Heart left ventricle (tissue), 16 donors: ENCODE measurements around the gene MSI2. TPM values are rescaled to one million over a fixed set of nuclear protein-coding genes. Genes with fewer than 3 reads are reported as not detected.

Experiments used
- ATAC-seq, 4 donors: fragments of 200-7000 bp; cut with Tn5 transposase; one replicate each; pipeline ENCODE4 v1.9.1; 2020 to 2022; ENCODE audit warnings: moderate library complexity in 4 of 4, mild to moderate bottlenecking in 3 of 4, moderate number of reproducible peaks in 1 of 4
- DNase-seq, 5 donors: peaks; one replicate each; pipeline ENCODE4 v3.0.0-alpha.2; 2020
- H3K27ac ChIP-seq, 12 donors: fragments of 200-600 bp; sonication (generic) in 4 of 12; one replicate each; pipeline versions ENCODE4 v1.5.0 to v1.8.0; 2016 to 2022; ENCODE audit warnings: mild to moderate bottlenecking in 2 of 12
- H3K27me3 ChIP-seq, 9 donors: fragments of 200-600 bp; sonication (generic) in 2 of 9; one replicate each; pipeline versions ENCODE4 v1.5.1 to v1.8.0; 2016 to 2022; ENCODE audit warnings: mild to moderate bottlenecking in 3 of 9
- H3K36me3 ChIP-seq, 9 donors: fragments of 200-600 bp; sonication (generic) in 2 of 9; one replicate each; pipeline versions ENCODE4 v1.5.0 to v1.8.0; 2018 to 2022; ENCODE audit warnings: mild to moderate bottlenecking in 2 of 9
- H3K4me1 ChIP-seq, 12 donors: fragments of 200-600 bp; sonication (generic) in 4 of 12; one replicate each; pipeline versions ENCODE4 v1.5.0 to v1.8.0; 2016 to 2022; ENCODE audit warnings: mild to moderate bottlenecking in 3 of 12
- H3K4me3 ChIP-seq, 12 donors: fragments of 200-600 bp; sonication (generic) in 4 of 12; one replicate each; pipeline versions ENCODE4 v1.5.0 to v1.8.0; 2017 to 2022; ENCODE audit warnings: mild to moderate bottlenecking in 9 of 12, moderate library complexity in 4 of 12
- H3K9me3 ChIP-seq, 12 donors: fragments of 200-600 bp; sonication (generic) in 4 of 12; one replicate each; pipeline versions ENCODE4 v1.5.0 to v1.8.0; 2016 to 2022; ENCODE audit warnings: mild to moderate bottlenecking in 1 of 12
- CTCF ChIP-seq, 12 donors: fragments of 200-600 bp; sonication (generic) in 4 of 12; IDR thresholded peaks; one replicate each; pipeline versions ENCODE4 v1.5.0 to v1.8.0; 2018 to 2022; ENCODE audit warnings: antibody characterized with exemption in 12 of 12, mild to moderate bottlenecking in 5 of 12
- POLR2A ChIP-seq, 2 donors: fragments of 450-650 bp; IDR thresholded peaks; one replicate each; pipeline ENCODE4 v1.6.1; 2017; ENCODE audit warnings: antibody characterized with exemption in 2 of 2, mild to moderate bottlenecking in 2 of 2, moderate library complexity in 2 of 2
- WGBS, 4 donors: extraction: QIAGEN DNeasy Blood & Tissue Kit in 2 of 4; methylation state at CpG; one replicate each; pipeline versions ENCODE4 v1.1.5 to v1.1.7; 2013 to 2018; 5-methylcytosine and 5-hydroxymethylcytosine counted together
- intact Hi-C, 10 donors: fragments of 100-400 bp; cut with DNase I; formaldehyde crosslinking; loops; one replicate each; pipeline versions ENCODE4 v1.11.1 to v1.14.2; 2022
- polyA plus RNA-seq, 2 donors: library from polyadenylated mRNA; stranded (reverse); fragments of 200-250 nt; gene quantifications; one replicate each; pipeline ENCODE4 v1.2.3, GENCODE V29; 2013
- total RNA-seq, 9 donors: library from RNA; depleted of rRNA in 2 of 9; stranded (reverse); fragments of >200 nt in 2 of 9; fragmentation: NEBNext Ultra II Directional in 3 of 9; extraction: Animal tissue kit (Norgen Biotek cat#: 25700) in 3 of 9; gene quantifications; one replicate each; pipeline versions ENCODE4 v1.1.0 to v1.2.4, GENCODE V29; 2016 to 2023
- donor health status: ischemic (EF 13 %, LVEDD 7.1; RV severe dilation, severe dysfunction).
- donor health status: healthy with polysubstance abuse.
- donor health status: DM: no; HTN: yes; CAD: no.
- donor health status: DM: no; HTN: no; CAD: no.
- donor health status: ischemic (EF 25% LVEDD 6.9; RV normal size, moderate dysfunction).
- donor health status: ischemic (EF 25% LVEDD 5.7; RV mildly dilated, moderate dysfunction).
- donor health status: healthy.
- donor health status: DM: yes; HTN: yes; CAD: no.
- donor health status: ischemic (EF 35%, LVEDD 5.7; RV mildly dilated, moderate dysfunction).
- donor health status: nonischemic (EF 11% LVEDD 7.7; RV severe dilation, severe dysfunction).
- donor health status: DM: yes; HTN: yes; CAD: no.
- donor health status: PGD.
- donor health status: ischemic (EF 29% LVEDD 5.4; RV normal size, mild dysfunction).
- donor health status: nonischemic (EF 23%, LVEDD 6.1; RV moderate dilation, normal function).

The MSI2 gene
- total and polyA plus RNA-seq, 11 donors = 35.9 to 120 (median 104) TPM

DNA sequence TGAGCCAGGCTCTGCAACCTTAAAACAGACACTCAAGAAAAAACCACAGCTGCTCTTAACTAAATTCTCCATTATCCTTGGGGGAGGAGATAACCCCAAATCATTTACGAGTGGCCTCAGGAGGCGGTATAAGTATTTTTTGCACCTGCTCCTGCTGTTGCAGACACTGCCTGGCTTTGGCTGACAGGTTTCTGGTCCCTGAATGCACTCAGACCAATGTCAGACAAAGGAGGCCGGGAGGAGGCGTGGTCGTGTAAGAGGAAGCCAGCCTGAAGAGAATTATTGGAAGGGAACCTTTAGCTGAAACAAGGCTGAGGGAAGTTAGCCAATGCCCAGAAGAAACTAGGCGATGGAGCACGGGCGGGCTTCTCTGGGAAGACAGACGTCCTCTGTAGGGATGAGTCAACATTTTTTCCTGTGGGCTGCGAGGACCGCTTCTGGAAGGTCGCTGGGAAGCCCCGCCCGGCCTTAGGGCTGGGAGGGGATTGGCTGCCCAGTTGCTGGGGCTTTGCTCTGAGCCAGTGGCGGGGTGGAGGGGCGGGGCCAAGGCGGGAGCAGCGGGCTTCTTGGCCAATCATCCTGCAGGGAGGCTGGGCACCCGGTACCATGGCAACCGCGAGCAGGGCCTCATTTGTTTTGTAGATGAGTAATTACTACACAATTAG, 406.5 kb downstream of the MSI2 start:
- Histone ChIP-seq H3K36me3 (no peaks in the 10 kb centered on the region), H3K27me3 (no peaks in the 10 kb centered on the region), H3K4me3 (peak overlapping the region in 10 of 12 donors; percentile 18 to 50 (median 38)), H3K9me3 (no peaks in the 10 kb centered on the region), H3K27ac (peak overlapping the region; percentile 20 to 93 (median 84)), H3K4me1 (peaks cover 2 to 47% (median 23%) of the 10 kb centered on the region in 12 donors)
- WGBS, 4 donors = 5 to 9% (median 8%) methylated on average over 16 to 21 of the region's 21 CpGs
- TF ChIP-seq POLR2A (IDR thresholded peaks at IDR 0.05) = peak in 1 of 2 donors; percentile 55
- TF ChIP-seq CTCF (IDR thresholded peaks at IDR 0.05) = peak in 4 of 12 donors; percentile 5 to 30 (median 11)
- intact Hi-C loops = loop anchor here in 5 of 10 donors (2.0 to 10.0 kb wide), 8 partner anchors 40 to 538 kb away; no protein-coding TSS in a partner anchor
- peak; percentile 97 to 98 (median 98) for ATAC-seq
- DNase-seq = peak; percentile 95 to 99 (median 97)

DNA sequence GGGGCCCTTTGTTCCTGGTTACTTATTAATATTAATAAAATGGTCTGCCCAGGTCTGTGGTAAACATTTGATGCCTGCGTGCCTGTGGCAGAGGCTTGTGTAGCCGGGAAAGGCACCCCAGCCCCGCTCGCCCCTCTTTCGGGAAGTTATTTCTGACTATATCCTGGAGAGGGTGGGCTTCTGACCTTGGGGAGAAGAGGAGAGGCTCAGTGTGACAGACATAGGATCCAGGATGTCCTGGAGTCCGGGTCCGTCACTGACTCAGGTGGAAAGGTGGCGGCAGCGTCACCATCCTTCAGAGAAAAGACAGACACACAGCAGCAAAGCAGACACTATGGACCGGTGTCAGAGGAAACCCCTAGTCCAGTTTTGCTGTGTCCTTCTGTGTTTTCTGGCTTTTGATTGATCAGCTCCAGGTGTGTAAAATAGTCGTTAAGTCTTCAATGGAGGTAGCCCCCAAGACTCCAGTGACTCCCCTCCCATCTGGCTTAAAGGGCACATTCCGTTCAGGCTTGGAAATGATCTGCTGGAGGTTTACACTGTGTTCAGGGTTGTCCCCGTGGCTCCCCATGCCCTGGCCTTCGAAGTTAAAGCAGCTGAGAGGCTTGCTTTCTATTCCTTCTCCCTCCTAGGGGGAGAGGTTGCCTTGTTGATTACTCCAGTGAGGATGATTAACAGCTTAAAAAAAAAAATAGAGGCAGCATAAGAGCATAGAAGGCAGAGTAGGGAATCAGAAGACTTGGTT, 407.2 kb downstream of the MSI2 start:
- no peak for ATAC-seq
- no peak for DNase-seq
- Histone ChIP-seq H3K36me3 (no peaks in the 10 kb centered on the region), H3K9me3 (no peaks in the 10 kb centered on the region), H3K27ac (peak overlapping the region in 11 of 12 donors; percentile 75 to 93 (median 84)), H3K27me3 (no peaks in the 10 kb centered on the region), H3K4me3 (peak overlapping the region in 8 of 12 donors; percentile 4 to 45 (median 35)), H3K4me1 (peaks cover 2 to 49% (median 23%) of the 10 kb centered on the region in 12 donors)
- intact Hi-C loops = loop anchor here in 5 of 10 donors (2.0 to 10.0 kb wide), 8 partner anchors 41 to 539 kb away; no protein-coding TSS in a partner anchor
- TF ChIP-seq POLR2A (IDR thresholded peaks at IDR 0.05) = no peak
- no peak for TF ChIP-seq CTCF (IDR thresholded peaks at IDR 0.05)
- WGBS, 4 donors = 79 to 86% (median 85%) methylated on average over 14 of the region's 14 CpGs

DNA sequence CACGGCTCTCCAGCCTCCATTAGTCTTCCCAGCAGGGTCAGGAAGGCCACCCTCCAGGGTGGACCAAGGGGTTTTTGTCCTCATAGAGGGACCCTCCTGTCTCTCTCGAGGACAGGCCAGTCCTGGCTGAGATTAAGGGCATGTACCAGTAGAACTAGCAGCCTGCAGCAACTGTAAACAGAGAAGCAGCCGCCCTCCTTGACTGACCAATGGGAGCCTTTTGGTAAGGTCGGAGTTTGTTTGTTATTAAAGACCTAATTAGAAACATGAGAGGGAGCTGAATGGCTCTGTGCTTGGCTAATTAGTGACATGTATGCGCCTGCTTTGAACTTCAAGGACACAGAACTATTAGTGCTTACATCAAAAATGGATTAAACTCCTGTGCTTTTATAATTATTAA, 408.8 kb downstream of the MSI2 start:
- 64 to 79% (median 71%) methylated on average over 3 to 5 of the region's 5 CpGs for WGBS, 4 donors

More for the DNA sequence above, 408.8 kb downstream of the MSI2 start:
- Histone ChIP-seq H3K4me3 (no peak overlapping the region), H3K9me3 (no peaks in the 10 kb centered on the region), H3K27me3 (no peaks in the 10 kb centered on the region), H3K36me3 (no peaks in the 10 kb centered on the region), H3K27ac (peak overlapping the region in 6 of 12 donors; percentile 33 to 62 (median 38)), H3K4me1 (peaks cover 2 to 57% (median 23%) of the 10 kb centered on the region in 12 donors)
- TF ChIP-seq POLR2A (IDR thresholded peaks at IDR 0.05) (no peak), CTCF (IDR thresholded peaks at IDR 0.05) (no peak)
- DNase-seq (no peak), ATAC-seq (no peak)
- intact Hi-C loops = loop anchor here in 5 of 10 donors (10.0 kb wide), 5 partner anchors 170 to 540 kb away; no protein-coding TSS in a partner anchor
